Colonic mucosa (tissue), 4 donors: ENCODE data around the gene HCN4. TPM values are rescaled to one million over a fixed set of nuclear protein-coding genes. Genes with fewer than 3 reads are reported as not detected.

Source experiments
- DNase-seq: peaks from one replicate; pipeline ENCODE4 v3.0.0-alpha.2; 2020
- H3K27ac ChIP-seq: fragments of 200-600 bp; one replicate; pipeline ENCODE4 v1.8.0; 2021
- H3K27me3 ChIP-seq: fragments of 200-600 bp; one replicate; pipeline ENCODE4 v1.8.0; 2021
- H3K36me3 ChIP-seq: fragments of 200-600 bp; one replicate; pipeline ENCODE4 v1.8.0; 2021
- H3K4me1 ChIP-seq: fragments of 200-600 bp; one replicate; pipeline ENCODE4 v1.8.0; 2021; ENCODE audit warnings: mild to moderate bottlenecking
- H3K4me3 ChIP-seq: fragments of 200-600 bp; one replicate; pipeline ENCODE4 v1.8.0; 2021
- H3K9ac ChIP-seq, 2 donors: one replicate each; pipeline ENCODE4 v1.7.0; 2013; ENCODE audit warnings: control low read depth in 2 of 2, low read depth in 2 of 2, low read length in 2 of 2
- H3K9me3 ChIP-seq: fragments of 200-600 bp; one replicate; pipeline ENCODE4 v1.8.0; 2021
- CTCF ChIP-seq: fragments of 200-600 bp; IDR thresholded peaks from one replicate; pipeline ENCODE4 v1.8.0; 2022; ENCODE audit warnings: antibody characterized with exemption, mild to moderate bottlenecking
- intact Hi-C: fragments of 100-400 bp; cut with DNase I; formaldehyde crosslinking; loops from one replicate; pipeline ENCODE4 v1.14.1; 2022
- total RNA-seq, 2 donors: library from RNA; stranded (reverse); fragmentation: NEBNext Ultra II Directional in 1 of 2; extraction: Animal tissue kit (Norgen Biotek cat#: 25700) in 1 of 2; gene quantifications; one replicate each; pipeline ENCODE4 v1.2.1, GENCODE V29; 2021
- donor health status: healthy.
- donor health status: DM: no; HTN: no; CAD: no.
- donor health status: DM: no; HTN: no; CAD: no.

HCN4 gene
- total RNA-seq, 2 donors from 2014 or later = 0.08 to 0.10 TPM

- Histone ChIP-seq H3K27ac (no peak overlapping the region), H3K27me3 (peaks cover 16% of the 10 kb centered on the region), H3K4me1 (no peaks in the 10 kb centered on the region), H3K9ac (no peak overlapping the region), H3K36me3 (no peaks in the 10 kb centered on the region), H3K4me3 (no peak overlapping the region), H3K9me3 (no peaks in the 10 kb centered on the region)
- intact Hi-C loops = no loop called here
- no peak for DNase-seq
- no peak for TF ChIP-seq CTCF
Observed at GRCh38 chr15:73362900-73363299, 5.9 kb downstream of the HCN4 start.

DNA sequence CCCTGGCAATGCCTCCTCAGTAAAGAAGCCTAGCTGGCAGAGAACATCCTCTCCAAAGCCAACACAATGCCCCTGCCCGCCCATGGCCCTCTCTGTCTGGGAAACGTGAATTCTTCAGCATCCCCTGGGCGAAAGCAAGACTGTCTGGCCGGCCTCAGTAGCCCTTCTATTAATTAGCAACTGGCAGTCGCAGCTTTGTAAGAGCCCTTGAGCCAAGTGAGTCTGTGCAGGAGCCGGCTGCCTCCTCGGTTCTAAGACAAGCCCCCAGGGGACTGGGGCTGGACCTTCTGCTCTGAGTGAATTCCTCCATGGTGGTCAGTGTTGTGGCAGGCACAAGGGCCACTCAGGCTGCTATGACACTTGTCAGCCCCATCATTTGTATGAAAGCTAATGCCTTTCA is 7.4 kb downstream of the HCN4 start:
- Histone ChIP-seq H3K4me3 (no peak overlapping the region), H3K27me3 (peaks cover 2% of the 10 kb centered on the region), H3K9me3 (no peaks in the 10 kb centered on the region), H3K4me1 (no peaks in the 10 kb centered on the region), H3K27ac (no peak overlapping the region), H3K9ac (no peak overlapping the region), H3K36me3 (no peaks in the 10 kb centered on the region)
- no peak for TF ChIP-seq CTCF
- intact Hi-C loops = no loop called here
- no peak for DNase-seq

- no peaks in the 10 kb centered on the region for H3K36me3 ChIP-seq
- intact Hi-C loops = no loop called here
- H3K9me3 ChIP-seq = no peaks in the 10 kb centered on the region
- no peaks in the 10 kb centered on the region for H3K4me1 ChIP-seq
- H3K4me3 ChIP-seq = no peak overlapping the region
- DNase-seq = no peak
- H3K27me3 ChIP-seq = no peaks in the 10 kb centered on the region
- no peak for TF ChIP-seq CTCF
- no peak overlapping the region for H3K27ac ChIP-seq
- no peak overlapping the region for H3K9ac ChIP-seq
Observed at GRCh38 chr15:73359651-73360050, 9.1 kb downstream of the HCN4 start.

- peak; percentile 69 for DNase-seq
- H3K27me3 ChIP-seq = no peaks in the 10 kb centered on the region
- no peak for TF ChIP-seq CTCF
Observed at GRCh38 chr15:73357999-73358665, 10.6 kb downstream of the HCN4 start.

GRCh38 chr15:73355612-73356265 is 13.0 kb downstream of the HCN4 start:
- H3K4me1 ChIP-seq = no peaks in the 10 kb centered on the region
- no peak for TF ChIP-seq CTCF
- H3K27me3 ChIP-seq = no peaks in the 10 kb centered on the region
- H3K4me3 ChIP-seq = no peak overlapping the region
- no peak overlapping the region for H3K9ac ChIP-seq
- H3K27ac ChIP-seq = no peak overlapping the region
- no peaks in the 10 kb centered on the region for H3K36me3 ChIP-seq
- no peaks in the 10 kb centered on the region for H3K9me3 ChIP-seq
- intact Hi-C loops = no loop called here
- DNase-seq = no peak

More at GRCh38 chr15:73357999-73358665, 10.6 kb downstream of the HCN4 start:
- Histone ChIP-seq H3K4me1 (no peaks in the 10 kb centered on the region), H3K36me3 (no peaks in the 10 kb centered on the region), H3K4me3 (no peak overlapping the region), H3K9ac (no peak overlapping the region), H3K27ac (no peak overlapping the region), H3K9me3 (no peaks in the 10 kb centered on the region)
- intact Hi-C loops = no loop called here
